ENCODE results near the gene RNF144A.
"Not testable (repeated sequence)": the region's sequence is repeated elsewhere in the genome, so short reads cannot be mapped to it uniquely, and the experiment has no call there.

RNF144A gene

GRCh38 chr2:6917071-6917760 lies at the start of gene RNF144A:
Gene RNF144A, plus strand, starts transcription at chr2:6917412. Its CDS starts 79,515 bp downstream, at chr2:6996927.
- peak; percentile 63 for DNase-seq (ENCODE audit: low read depth)

- no peak for DNase-seq (ENCODE audit: low read depth)
Measured at GRCh38 chr2:6872394-6872793, 44.8 kb upstream of the RNF144A start.

GRCh38 chr2:6874032-6874431 lies 43.2 kb upstream of the RNF144A start:
- no peak for DNase-seq (ENCODE audit: low read depth)

- no peak for DNase-seq (ENCODE audit: low read depth)
Measured at GRCh38 chr2:6876309-6876708, 40.9 kb upstream of the RNF144A start.

GRCh38 chr2:6877402-6878304 lies 39.6 kb upstream of the RNF144A start, which contains the start of gene RSAD2:
Gene RSAD2, plus strand, starts transcription at chr2:6877777. Its CDS starts 24 bp downstream, at chr2:6877801.
- DNase-seq (ENCODE audit: low read depth), result peak; percentile 32

GRCh38 chr2:6878549-6878948 lies 38.7 kb upstream of the RNF144A start:
- DNase-seq (ENCODE audit: low read depth), result no peak

GRCh38 chr2:6879011-6879410 lies 38.2 kb upstream of the RNF144A start:
- no peak for DNase-seq (ENCODE audit: low read depth)

GRCh38 chr2:6880200-6880733 lies 36.9 kb upstream of the RNF144A start:
- no peak for DNase-seq (ENCODE audit: low read depth)

GRCh38 chr2:6881046-6881445 lies 36.2 kb upstream of the RNF144A start:
- DNase-seq (ENCODE audit: low read depth), result no peak

GRCh38 chr2:6881516-6881915 lies 35.7 kb upstream of the RNF144A start:
- no peak for DNase-seq (ENCODE audit: low read depth)

GRCh38 chr2:6883448-6884122 lies 33.6 kb upstream of the RNF144A start:
- no peak for DNase-seq (ENCODE audit: low read depth)

GRCh38 chr2:6885551-6885950 lies 31.7 kb upstream of the RNF144A start:
- no peak for DNase-seq (ENCODE audit: low read depth)

GRCh38 chr2:6885968-6886367 lies 31.2 kb upstream of the RNF144A start:
- DNase-seq (ENCODE audit: low read depth), result no peak

GRCh38 chr2:6887751-6888192 lies 29.4 kb upstream of the RNF144A start:
- no peak for DNase-seq (ENCODE audit: low read depth)

GRCh38 chr2:6888724-6889123 lies 28.5 kb upstream of the RNF144A start:
- no peak for DNase-seq (ENCODE audit: low read depth)

GRCh38 chr2:6893876-6894482 lies 23.2 kb upstream of the RNF144A start:
- no peak for DNase-seq (ENCODE audit: low read depth)

GRCh38 chr2:6896930-6897759 lies 20.1 kb upstream of the RNF144A start:
- DNase-seq (ENCODE audit: low read depth), result no peak

- DNase-seq (ENCODE audit: low read depth), result not testable (repeated sequence)
Measured at GRCh38 chr2:6902581-6902980, 14.6 kb upstream of the RNF144A start.

- DNase-seq (ENCODE audit: low read depth), result no peak
Measured at GRCh38 chr2:6905668-6906067, 11.5 kb upstream of the RNF144A start.

GRCh38 chr2:6906165-6906741 lies 11.0 kb upstream of the RNF144A start:
- DNase-seq (ENCODE audit: low read depth), result no peak
